IPS-20b (cell line): ENCODE results near the gene ELP6.
"Not testable (repeated sequence)": the region's sequence is repeated elsewhere in the genome, so short reads cannot be mapped to it uniquely, and the experiment has no call there.

Experiments
- H3K27ac ChIP-seq: one replicate; pipeline ENCODE4 v1.5.1; 2013; ENCODE audit warnings: low read length
- H3K27me3 ChIP-seq: 2 replicates; pipeline ENCODE4 v1.6.1; 2013; ENCODE audit warnings: mild to moderate bottlenecking, low read length, inconsistent platforms; ENCODE audit not compliant: insufficient read depth
- H3K36me3 ChIP-seq: 2 replicates; pipeline ENCODE4 v1.6.1; 2013; ENCODE audit warnings: low read depth, mild to moderate bottlenecking, inconsistent platforms, low read length, moderate library complexity; ENCODE audit not compliant: insufficient read depth
- H3K4me1 ChIP-seq: 2 replicates; pipeline ENCODE4 v1.6.1; 2013; ENCODE audit warnings: mild to moderate bottlenecking, control low read depth, inconsistent platforms, low read length, moderate library complexity; ENCODE audit not compliant: insufficient read depth
- H3K4me3 ChIP-seq: 2 replicates; pipeline ENCODE4 v1.5.1; 2013; ENCODE audit warnings: mild to moderate bottlenecking, low read length, inconsistent platforms
- H3K9ac ChIP-seq: 2 replicates; pipeline ENCODE4 v1.6.1; 2013; ENCODE audit warnings: low read depth, mild to moderate bottlenecking, inconsistent platforms, low read length, moderate library complexity
- H3K9me3 ChIP-seq: 2 replicates; pipeline ENCODE4 v1.6.1; 2013; ENCODE audit warnings: mild to moderate bottlenecking, low read depth, low read length, inconsistent platforms; ENCODE audit not compliant: insufficient read depth

ELP6 gene

GRCh38 chr3:47527952-47528725, 14.6 kb upstream of the ELP6 start:
- Histone ChIP-seq H3K36me3 (no peaks in the 10 kb centered on the region), H3K4me1 (no peaks in the 10 kb centered on the region), H3K27me3 (peaks cover 2% of the 10 kb centered on the region; the same call in 1 of the 2 replicates), H3K4me3 (no peak overlapping the region), H3K27ac (no peak overlapping the region), H3K9ac (no peak overlapping the region), H3K9me3 (no peaks in the 10 kb centered on the region)

DNA sequence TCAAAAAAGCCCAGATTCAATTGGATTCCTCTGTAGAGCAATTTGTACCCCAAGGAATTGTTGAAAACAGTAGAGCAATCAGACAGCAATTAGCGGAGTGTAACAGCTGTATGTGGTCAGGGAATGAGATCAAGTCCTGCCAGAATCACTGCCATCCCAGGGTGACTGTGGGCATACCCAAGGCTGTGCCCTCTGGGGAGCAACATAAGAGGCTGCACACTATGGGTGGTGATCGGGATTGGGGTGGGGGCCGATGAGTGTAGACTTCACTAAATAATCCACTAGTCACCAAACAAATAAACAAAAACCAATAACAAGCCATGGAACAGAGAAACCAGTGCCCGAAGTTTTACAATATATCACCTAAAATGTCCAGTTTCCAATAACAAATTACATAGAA, 12.1 kb upstream of the ELP6 start:
- Histone ChIP-seq H3K4me3 (no peak overlapping the region), H3K9ac (no peak overlapping the region), H3K9me3 (no peaks in the 10 kb centered on the region), H3K27me3 (peaks cover 12% of the 10 kb centered on the region), H3K4me1 (peaks cover 8% of the 10 kb centered on the region), H3K36me3 (no peaks in the 10 kb centered on the region), H3K27ac (no peak overlapping the region)

DNA sequence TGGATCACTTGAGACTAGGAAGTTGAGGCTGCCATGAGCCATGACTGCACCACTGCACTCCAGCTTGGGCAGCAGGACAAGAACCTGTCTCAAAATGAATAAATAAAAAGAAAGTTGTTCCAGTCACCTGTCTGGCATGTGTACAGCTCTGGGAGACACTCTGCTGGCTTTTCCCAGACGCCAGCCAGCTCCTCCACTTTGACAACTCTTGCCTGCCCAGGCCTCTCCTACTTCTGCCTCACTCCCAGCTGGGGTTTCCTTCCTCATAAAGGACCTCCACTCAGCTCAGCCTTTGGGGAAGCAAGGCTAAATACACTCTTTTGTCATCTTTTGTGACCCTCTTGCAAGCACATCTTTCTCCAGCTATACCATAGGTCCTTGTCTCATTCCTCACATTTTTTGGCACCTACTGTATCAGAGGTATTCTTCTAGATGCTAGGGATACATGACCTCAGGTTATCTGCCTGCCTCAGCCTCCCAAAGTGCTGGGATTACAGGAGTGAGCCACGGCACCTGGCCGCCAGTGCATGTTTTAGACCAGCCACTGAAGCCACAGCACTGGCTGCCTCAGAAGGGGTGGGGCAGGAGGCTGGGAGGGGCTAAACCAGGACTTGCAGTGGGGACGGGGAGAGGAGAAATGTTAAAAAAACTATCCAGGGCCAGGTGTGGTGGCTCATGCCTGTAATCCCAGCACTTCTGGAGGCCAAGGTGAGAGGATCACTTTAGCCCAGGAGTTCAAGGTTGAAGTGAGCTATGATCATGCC, 10.0 kb upstream of the ELP6 start:
- Histone ChIP-seq H3K27ac (no peak overlapping the region), H3K27me3 (peaks cover 12% of the 10 kb centered on the region), H3K4me1 (peaks cover 11% of the 10 kb centered on the region), H3K9me3 (no peaks in the 10 kb centered on the region), H3K9ac (no peak overlapping the region), H3K36me3 (no peaks in the 10 kb centered on the region), H3K4me3 (no peak overlapping the region)

DNA sequence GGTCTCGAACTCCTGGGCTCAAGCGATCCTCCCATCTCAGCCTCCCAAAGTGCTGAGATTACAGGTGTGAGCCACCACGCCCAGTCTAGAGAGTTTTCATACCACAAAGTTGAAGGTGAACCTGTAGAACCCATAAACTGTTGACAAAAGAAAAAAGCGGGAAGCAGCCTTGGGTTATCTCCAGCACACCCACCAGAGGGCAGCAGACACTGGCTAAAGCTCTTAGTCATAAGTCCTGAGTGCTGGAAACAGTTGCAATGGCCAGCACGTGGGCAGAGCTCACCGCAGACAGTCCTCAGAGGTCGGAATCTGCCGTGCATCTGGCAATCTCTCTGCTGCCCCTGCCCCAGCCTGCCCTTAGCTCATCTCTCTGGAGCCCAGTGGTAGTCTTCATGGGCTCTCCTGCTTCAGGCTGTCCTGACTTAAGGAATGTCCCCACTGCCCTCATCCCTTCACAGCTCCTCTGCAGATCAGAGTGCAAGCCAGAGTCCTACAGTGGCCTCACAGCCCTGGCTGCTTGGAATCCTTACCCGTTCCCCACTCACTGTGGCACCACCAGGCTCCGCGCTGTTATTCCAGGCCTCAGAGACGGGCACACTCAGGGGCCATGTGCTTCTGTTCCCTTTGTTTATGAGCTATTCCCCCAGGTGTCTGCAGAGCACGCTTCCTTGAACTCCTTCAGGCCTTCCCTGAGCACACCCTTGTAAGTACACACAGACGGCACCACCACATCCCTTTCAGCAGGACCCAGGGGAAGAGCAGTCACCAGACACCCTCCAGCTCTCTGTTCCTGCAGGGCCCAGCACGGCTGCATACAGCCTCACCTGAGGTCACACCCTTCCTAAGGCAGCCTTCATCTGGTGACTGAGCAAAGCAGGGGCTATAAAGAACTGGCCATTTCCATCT, 8.8 kb upstream of the ELP6 start:
- Histone ChIP-seq H3K4me3 (no peak overlapping the region), H3K9me3 (no peaks in the 10 kb centered on the region), H3K9ac (no peak overlapping the region), H3K27me3 (peaks cover 12% of the 10 kb centered on the region), H3K4me1 (peaks cover 11% of the 10 kb centered on the region), H3K27ac (no peak overlapping the region), H3K36me3 (no peaks in the 10 kb centered on the region)

GRCh38 chr3:47520756-47521155, 7.2 kb upstream of the ELP6 start:
- Histone ChIP-seq H3K27me3 (peaks cover 12% of the 10 kb centered on the region), H3K9ac (no peak overlapping the region), H3K4me1 (peaks cover 11% of the 10 kb centered on the region), H3K36me3 (no peaks in the 10 kb centered on the region), H3K4me3 (no peak overlapping the region), H3K27ac (no peak overlapping the region), H3K9me3 (no peaks in the 10 kb centered on the region)

GRCh38 chr3:47517937-47518336, 4.4 kb upstream of the ELP6 start:
- Histone ChIP-seq H3K36me3 (no peaks in the 10 kb centered on the region), H3K9ac (no peak overlapping the region), H3K9me3 (no peaks in the 10 kb centered on the region), H3K27me3 (peaks cover 8% of the 10 kb centered on the region), H3K4me1 (peaks cover 11% of the 10 kb centered on the region), H3K27ac (no peak overlapping the region), H3K4me3 (no peak overlapping the region)

DNA sequence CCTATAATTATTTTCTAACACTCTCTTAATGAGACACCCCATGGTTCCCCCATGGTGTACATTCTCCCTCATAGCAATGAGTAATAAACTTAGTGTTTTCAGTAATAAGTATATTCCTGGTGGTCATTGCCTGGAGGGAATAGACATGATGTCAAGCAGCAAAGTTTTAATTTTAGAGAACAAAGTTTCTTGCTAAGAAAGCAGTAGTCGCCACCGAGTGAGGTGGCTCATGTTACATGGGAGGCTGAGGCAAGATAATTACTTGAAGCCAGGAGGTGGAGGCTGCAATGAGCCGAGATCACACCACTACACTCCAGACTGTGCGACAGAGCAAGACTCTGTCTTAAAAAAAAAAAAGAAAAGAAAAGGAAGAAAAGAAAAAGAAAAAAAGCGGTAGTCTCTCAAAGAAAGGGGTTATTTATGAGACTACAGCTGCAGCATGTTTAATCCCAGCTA, 2.4 kb upstream of the ELP6 start:
- H3K4me1 ChIP-seq: peaks cover 5% of the 10 kb centered on the region
- H3K36me3 ChIP-seq: peaks cover 8% of the 10 kb centered on the region
- no peaks in the 10 kb centered on the region for H3K9me3 ChIP-seq
- H3K9ac ChIP-seq: no peak overlapping the region
- no peak overlapping the region for H3K4me3 ChIP-seq
- H3K27ac ChIP-seq: no peak overlapping the region
- no peaks in the 10 kb centered on the region for H3K27me3 ChIP-seq

- Histone ChIP-seq H3K9me3 (no peaks in the 10 kb centered on the region), H3K9ac (no peak overlapping the region), H3K36me3 (peaks cover 16% of the 10 kb centered on the region), H3K4me3 (no peak overlapping the region), H3K27me3 (no peaks in the 10 kb centered on the region), H3K27ac (no peak overlapping the region), H3K4me1 (no peaks in the 10 kb centered on the region)
Observed at GRCh38 chr3:47515100-47515499, 1.6 kb upstream of the ELP6 start.

- Histone ChIP-seq H3K36me3 (peaks cover 39% of the 10 kb centered on the region), H3K4me3 (peak overlapping the region; percentile 95), H3K27me3 (no peaks in the 10 kb centered on the region), H3K9me3 (no peaks in the 10 kb centered on the region), H3K27ac (peak overlapping the region; percentile 92), H3K4me1 (no peaks in the 10 kb centered on the region), H3K9ac (peak overlapping the region; percentile 95)
Observed at GRCh38 chr3:47512416-47513124, 942 bp downstream of the ELP6 start.

- H3K4me3 ChIP-seq, H3K9me3 ChIP-seq, H3K27ac ChIP-seq, H3K27me3 ChIP-seq, H3K9ac ChIP-seq, H3K4me1 ChIP-seq: not testable (repeated sequence)
- H3K36me3 ChIP-seq: peaks cover 68% of the 10 kb centered on the region
Observed at GRCh38 chr3:47505267-47505666, 8.2 kb downstream of the ELP6 start.

DNA sequence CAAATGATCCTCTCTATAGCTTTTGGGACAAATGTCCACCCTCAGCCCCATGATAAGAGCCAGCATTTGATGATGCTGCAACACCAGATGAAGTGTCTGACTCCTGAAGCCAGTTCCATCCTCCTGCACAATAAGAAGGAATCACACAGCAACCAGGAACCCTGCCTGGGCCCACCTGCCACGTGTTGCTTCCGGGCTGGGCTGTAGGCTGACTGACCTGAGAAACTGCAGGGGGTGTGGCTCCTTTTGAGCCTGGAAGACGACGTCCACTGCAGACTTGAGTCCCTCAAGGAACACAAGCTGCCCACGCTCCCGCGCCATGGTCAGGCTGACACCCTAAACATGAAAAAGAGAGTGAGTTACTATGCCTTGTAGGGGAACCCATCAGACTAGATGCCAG, 9.4 kb downstream of the ELP6 start:
- Histone ChIP-seq H3K9ac (no peak overlapping the region), H3K4me1 (no peaks in the 10 kb centered on the region; the same call in 1 of the 2 replicates), H3K9me3 (no peaks in the 10 kb centered on the region), H3K36me3 (peaks cover 63% of the 10 kb centered on the region), H3K4me3 (no peak overlapping the region), H3K27ac (no peak overlapping the region), H3K27me3 (no peaks in the 10 kb centered on the region)
